NCI-H2029 treated with DMSO at 0.1 percent for 48 hours (cell line): Measurements from ENCODE around the gene ADGRA1.
"Not testable (repeated sequence)": the region's sequence is repeated elsewhere in the genome, so short reads cannot be mapped to it uniquely, and the experiment has no call there.

ENCODE experiments used
- DNase-seq: peaks from one replicate; lab custom pipeline; 2025; lab: John Stamatoyannopoulos, UW

ADGRA1 gene

GRCh38 chr10:133087679-133088178, at the start of gene ADGRA1:
Gene ADGRA1, plus strand, starts transcription at chr10:133087924. Its CDS starts 986 bp downstream, at chr10:133088910.
- DNase-seq, result no peak

- no peak for DNase-seq
Measured at GRCh38 chr10:133038036-133038823, 49.5 kb upstream of the ADGRA1 start.

DNA sequence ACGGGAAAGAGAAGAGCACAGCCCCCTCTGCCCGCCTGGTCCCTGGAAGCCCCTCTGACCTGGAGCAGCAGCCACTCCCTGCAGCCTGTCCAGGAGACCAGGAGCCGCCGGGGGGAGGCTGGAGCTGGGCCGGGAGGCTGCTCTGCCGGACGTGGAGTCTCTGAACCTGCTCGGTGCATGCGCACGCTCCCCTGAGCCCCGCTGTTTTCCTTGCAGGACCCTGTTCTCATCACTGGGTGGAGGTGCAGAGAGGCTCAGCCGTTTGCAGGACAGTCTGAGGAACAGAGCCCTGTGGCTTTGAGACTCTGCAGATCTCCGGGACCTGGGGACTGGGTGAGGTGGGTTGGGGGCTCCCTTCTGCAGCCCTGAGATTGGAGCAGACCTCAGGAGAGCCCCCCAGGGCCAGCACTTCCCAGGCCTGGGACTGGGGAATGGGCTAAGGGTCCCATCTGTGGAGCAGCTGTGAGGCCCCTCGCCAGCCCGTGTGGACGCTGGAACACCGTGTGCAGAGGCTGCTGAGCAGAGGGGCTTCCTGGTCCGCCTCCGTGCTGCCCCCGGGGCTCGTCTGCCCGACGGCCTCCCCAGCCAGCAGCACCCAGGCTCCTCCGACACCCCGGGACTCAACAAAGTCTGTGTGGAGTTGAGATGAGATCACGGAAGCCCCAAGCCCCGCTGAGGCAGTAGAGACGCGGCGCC, 48.5 kb upstream of the ADGRA1 start:
- no peak for DNase-seq

DNA sequence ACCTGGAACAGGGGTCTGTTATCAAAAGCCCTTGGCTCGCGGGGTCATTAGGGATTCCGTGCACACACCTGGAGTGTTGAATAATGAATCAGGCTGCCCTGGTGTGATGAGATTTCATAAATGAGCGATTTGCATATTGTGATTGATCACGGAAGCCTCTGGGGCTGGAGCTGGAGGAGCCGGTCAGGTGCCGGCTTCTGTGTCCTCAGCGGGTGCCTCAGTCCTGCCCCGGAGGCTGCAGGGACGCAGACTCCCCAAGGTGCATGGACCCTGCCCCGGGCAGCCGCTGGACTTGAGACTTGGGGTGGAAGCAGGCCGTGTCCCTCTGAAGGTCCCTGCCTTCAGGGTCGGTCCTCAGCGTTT, 47.9 kb upstream of the ADGRA1 start:
- no peak for DNase-seq

DNA sequence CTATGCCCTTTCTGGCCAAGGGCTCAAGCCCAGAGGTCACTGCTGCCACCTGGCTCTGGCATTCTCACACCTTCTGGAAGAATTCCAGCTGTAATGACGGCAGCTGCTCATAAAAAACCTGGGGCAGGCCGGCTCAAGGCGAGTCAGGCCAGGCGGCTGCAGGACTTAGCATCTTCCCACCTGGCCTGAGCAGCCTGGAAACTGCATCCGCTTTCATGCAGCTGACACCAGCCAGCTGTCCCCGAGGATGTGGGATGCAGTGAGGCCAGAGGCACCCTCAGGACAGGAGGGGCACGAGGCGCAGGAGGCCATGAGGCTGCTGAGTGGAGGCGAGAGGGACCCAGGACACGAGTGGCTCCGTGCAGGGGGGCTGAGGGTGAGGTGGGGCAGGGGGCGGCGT, 47.5 kb upstream of the ADGRA1 start:
- no peak for DNase-seq

- DNase-seq, result no peak
Measured at GRCh38 chr10:133041101-133041500, 46.6 kb upstream of the ADGRA1 start.

GRCh38 chr10:133042061-133042460, 45.7 kb upstream of the ADGRA1 start:
- no peak for DNase-seq

- no peak for DNase-seq
Measured at GRCh38 chr10:133042816-133043215, 44.9 kb upstream of the ADGRA1 start.

GRCh38 chr10:133043541-133044225, 44.0 kb upstream of the ADGRA1 start:
- DNase-seq, result no peak

GRCh38 chr10:133044401-133044811, 43.3 kb upstream of the ADGRA1 start:
- no peak for DNase-seq

- DNase-seq, result no peak
Measured at GRCh38 chr10:133045556-133046389, 42.0 kb upstream of the ADGRA1 start.

- DNase-seq, result no peak
Measured at GRCh38 chr10:133046390-133046765, 41.3 kb upstream of the ADGRA1 start.

GRCh38 chr10:133047526-133048123, 40.1 kb upstream of the ADGRA1 start:
- no peak for DNase-seq

DNA sequence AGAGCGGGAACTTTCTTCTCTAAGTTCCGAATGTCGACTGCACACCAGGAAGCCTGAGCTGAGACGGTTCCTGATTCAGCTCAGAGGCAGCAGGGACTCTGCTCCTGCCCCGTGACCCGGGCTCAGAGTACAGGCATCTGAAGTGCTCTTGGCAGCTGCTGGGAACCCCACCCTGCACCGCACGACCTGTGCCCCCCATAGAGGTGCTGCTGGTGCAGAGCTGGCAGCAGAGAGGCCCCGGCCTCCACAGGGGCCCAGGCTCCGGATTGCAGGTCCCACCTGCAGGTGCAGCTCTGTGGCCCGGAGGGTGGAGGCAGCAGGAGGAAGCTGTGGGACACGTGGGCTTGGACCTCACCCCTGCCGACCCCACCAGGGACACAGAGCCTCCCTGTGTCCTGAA, 39.5 kb upstream of the ADGRA1 start:
- DNase-seq, result no peak

DNA sequence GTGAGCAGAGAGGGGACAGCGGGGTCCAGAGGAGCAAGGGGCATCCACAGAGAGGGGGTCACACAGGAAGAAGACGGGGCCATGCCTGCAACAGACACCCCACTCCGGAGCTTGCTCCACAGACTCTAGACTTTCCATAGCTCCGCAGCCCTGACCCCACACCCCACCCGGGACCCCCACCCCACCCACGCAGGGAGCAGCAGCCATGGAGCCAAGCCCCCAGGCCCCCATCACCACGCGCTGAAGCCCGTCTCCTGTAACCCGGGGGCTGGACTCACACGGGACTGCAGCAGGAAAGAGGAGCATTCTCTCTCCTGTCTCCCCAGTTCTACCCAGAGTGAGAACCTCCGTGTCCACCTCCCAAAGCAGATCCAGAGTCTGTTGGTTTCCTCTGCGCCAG, 38.8 kb upstream of the ADGRA1 start:
- DNase-seq, result no peak

DNA sequence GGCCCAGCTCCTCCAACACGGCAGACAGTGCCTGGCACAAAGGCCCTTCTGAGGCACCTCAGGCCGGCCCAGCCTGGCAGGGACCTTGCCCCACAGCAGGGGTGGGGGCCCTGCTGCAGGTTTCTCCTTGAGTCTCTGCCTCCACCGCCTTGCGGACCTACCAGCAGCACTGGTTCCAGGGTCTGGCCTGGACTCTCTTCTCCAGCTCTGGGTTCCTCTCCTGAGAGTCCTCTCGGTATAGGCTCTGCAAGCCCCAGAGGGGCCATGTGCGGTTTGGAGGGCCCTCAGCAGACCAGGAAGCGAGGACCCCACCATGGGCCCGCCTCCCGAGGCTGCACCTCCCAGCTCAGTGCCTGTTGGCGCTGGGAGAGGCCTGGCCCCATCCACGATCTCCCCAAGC, 38.1 kb upstream of the ADGRA1 start:
- no peak for DNase-seq

DNA sequence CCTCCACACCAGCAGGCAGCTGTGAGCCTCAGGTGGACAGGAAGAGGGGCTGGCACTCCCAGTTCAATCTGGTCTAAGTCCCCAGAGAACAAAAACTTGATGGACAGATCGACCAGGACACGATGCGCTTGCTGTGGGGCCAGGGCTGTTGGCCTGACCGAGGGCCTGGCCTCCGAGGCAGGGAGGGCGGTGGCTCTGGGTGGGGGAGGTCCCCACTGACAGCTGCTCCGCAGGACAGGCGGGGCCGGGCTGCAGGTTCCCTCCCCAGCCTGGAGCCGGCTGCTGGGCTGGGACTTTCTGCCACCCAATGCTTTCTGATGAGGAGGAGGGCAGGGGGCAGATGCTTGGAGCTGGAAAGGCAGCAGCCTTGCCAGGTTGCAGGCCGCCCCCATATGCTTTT, 37.4 kb upstream of the ADGRA1 start:
- no peak for DNase-seq

- DNase-seq, result no peak
Measured at GRCh38 chr10:133052076-133052475, 35.6 kb upstream of the ADGRA1 start.

- not testable (repeated sequence) for DNase-seq
Measured at GRCh38 chr10:133053527-133054133, 34.1 kb upstream of the ADGRA1 start.

DNA sequence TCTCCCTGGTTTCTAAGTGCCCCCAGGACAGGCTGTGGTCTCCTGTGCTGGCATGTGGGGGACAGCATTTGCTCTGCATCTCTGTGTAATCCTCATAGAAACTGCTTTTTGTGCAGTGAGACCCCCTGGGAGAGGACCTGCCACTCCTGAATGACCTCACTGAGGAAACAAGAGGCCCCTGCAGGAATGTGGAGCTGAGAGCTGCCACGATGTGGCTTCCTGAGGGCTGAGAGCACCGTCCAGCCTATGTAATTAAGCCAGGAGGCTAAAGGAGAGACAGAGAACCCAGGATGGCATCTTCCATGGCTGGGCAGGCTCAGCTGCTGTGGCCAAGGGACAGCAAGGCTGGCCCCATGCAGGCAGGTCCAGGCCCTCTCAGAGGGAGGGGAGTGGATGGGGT, 32.3 kb upstream of the ADGRA1 start:
- no peak for DNase-seq

DNA sequence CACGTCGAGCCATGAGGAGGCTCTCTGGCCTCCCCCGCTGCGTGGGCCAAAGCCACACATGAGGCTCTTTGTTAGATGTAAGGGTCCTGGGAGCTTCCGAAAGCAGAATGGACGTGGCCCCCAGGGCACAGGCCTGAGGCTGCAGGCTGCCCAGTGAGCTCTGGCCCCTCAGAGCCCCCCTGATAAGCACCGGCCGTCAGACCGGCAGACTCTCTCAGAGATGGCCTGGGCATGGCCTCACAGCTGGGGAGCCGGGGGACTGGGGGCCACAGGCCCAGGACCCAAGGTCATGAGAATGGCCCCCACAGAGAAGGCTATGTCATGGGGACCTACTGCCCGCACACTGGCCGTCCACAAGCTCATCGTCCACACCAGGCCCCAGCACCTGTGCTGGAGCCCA, 31.7 kb upstream of the ADGRA1 start:
- no peak for DNase-seq
